Measurements from ENCODE around the gene ROPN1L. TPM values are rescaled to one million over a fixed set of nuclear protein-coding genes. Genes with fewer than 3 reads are reported as not detected.

The ROPN1L gene
- total and polyA plus RNA-seq, 2 of the 8 experiments (the other 6 are each of a cell fraction or from before 2014, with no cell fraction given) = 0.24 to 0.73 TPM

DNA sequence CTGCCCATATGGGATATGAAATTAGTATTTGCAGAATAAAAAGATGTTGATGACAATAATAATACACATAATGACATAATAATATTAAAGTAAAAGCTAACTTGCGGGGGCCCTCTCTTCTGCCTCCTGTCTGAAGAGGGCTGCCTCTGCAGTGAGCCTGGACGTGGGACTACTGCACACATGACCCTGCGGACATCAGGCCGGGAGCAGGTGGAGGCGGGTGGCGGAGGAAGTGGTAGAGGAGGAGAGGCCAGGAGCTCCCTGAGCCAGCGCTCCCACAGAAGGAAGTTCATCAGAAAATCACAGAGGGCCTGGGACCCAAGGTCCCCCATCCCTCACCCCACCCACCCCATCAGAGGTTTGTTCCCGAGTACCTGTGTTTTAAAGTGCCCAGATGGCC lies 60.5 kb downstream of the ROPN1L start (continued):
- TF ChIP-seq, protein P1, sequence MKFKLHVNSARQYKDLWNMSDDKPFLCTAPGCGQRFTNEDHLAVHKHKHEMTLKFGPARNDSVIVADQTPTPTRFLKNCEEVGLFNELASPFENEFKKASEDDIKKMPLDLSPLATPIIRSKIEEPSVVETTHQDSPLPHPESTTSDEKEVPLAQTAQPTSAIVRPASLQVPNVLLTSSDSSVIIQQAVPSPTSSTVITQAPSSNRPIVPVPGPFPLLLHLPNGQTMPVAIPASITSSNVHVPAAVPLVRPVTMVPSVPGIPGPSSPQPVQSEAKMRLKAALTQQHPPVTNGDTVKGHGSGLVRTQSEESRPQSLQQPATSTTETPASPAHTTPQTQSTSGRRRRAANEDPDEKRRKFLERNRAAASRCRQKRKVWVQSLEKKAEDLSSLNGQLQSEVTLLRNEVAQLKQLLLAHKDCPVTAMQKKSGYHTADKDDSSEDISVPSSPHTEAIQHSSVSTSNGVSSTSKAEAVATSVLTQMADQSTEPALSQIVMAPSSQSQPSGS (IDR thresholded peaks at IDR 0.05; ENCODE audit: low read length) = no peak

Data from H1 (cell line).